SK-N-DZ (cell line): ENCODE results near the gene RPL27A.
A peak's percentile ranks its signal among the peaks of the same experiment; 100 is the strongest.

Source experiments
- DNase-seq: peaks from one replicate; pipeline ENCODE4 v3.0.0-alpha.2; 2015; ENCODE audit warnings: low spot score

The RPL27A gene

DNA sequence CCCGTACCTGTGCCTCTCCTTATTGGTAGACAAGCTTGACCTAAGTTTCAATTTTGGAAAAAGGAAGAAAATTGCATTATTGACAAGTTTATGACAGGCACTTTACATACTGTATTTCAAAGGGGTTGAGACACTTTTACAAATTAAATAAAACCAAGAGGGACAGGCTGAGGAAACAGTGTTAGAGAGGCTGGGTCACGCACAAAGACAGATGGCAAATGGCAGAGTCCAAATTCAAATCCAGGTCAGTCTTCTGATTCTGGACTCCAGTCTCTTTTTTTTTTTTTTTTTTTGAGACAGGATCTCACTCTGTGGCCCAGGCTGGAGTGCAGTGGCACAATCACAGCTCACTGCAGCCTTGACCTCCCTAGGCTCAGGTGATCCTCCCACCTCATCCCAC lies 10.2 kb upstream of the RPL27A start:
- no peak for DNase-seq

GRCh38 chr11:8674859-8675258 lies 7.7 kb upstream of the RPL27A start:
- no peak for DNase-seq

GRCh38 chr11:8676458-8676857 lies 6.1 kb upstream of the RPL27A start:
- DNase-seq: no peak

- no peak for DNase-seq
These were observed 3.6 kb upstream of the RPL27A start for GRCh38 chr11:8679006-8679405.

DNA sequence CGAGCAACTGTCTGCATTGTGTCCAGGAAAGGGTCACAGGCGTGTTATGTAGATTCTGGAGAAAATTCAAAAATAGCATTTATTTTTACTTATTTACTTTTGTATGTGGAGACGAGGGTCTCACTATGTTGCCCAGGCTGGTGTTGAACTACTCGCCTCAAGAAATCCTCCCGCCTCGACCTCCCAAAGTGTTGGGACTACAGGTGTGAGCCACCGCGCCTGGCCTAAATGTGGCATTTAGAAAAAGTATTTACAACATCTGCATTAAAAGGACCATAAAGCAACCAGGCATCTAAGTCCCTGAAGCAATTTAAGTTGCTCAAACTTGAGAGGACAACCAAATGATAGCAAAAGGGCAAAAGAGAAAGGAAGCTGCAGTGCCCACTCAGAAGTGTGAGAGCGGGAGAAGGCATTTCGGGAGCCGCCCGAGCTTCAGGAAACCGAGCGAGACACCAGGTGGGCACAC lies 722 bp upstream of the RPL27A start:
- DNase-seq: no peak

DNA sequence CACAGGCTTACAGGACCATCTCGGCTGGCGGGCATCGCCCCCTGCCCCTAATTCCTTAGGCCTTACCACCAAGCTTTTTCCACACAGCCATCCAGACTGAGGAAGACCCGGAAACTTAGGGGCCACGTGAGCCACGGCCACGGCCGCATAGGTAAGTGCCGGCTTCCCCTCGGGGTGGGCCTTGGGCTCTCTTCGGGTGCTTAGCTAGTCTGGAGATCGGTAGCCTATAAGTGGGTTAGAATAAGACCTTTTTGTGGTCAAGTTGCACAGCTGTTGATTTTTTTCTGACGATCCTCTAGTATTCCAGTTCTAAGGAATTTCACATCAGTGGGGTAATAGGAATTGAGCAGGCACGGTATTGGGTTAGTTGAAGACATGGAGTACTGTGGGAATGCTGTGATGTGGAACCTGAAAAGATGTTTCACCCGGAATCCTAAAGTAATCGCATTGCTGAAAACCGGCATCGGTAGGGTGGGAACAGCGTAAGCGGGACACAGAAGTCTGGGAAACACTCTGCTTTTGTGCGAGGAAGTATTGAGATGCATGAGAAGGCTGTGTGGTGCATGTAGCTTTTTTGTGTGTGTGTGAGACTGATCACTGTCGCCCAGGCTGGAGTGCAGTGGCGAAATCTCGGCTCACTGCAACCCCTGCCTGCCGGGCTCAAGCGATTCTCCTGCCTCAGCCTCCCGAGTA lies 669 bp downstream of the RPL27A start:
- no peak for DNase-seq

- DNase-seq: no peak
These were observed 2.2 kb downstream of the RPL27A start for GRCh38 chr11:8684600-8685290.

DNA sequence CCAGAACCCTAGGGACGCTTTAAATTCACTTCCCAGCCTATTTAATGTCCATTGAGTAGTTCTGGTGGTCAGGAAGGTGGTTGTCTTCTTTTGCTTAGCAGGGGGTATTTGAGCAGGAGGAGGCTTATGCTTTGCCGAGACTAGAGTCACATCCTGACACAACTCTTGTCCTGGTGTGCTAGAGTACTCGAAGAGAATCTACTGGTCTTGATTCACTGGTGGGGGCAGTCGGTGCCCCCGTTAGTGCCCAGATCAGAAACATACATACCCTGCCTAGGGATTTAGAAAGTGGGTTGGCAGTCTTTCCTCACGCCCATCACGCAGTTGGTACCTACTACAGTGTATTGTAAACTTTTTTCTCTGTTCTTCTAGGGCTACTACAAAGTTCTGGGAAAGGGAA lies 2.7 kb downstream of the RPL27A start:
- DNase-seq: no peak

GRCh38 chr11:8685820-8686219 lies 3.2 kb downstream of the RPL27A start:
- DNase-seq: no peak

DNA sequence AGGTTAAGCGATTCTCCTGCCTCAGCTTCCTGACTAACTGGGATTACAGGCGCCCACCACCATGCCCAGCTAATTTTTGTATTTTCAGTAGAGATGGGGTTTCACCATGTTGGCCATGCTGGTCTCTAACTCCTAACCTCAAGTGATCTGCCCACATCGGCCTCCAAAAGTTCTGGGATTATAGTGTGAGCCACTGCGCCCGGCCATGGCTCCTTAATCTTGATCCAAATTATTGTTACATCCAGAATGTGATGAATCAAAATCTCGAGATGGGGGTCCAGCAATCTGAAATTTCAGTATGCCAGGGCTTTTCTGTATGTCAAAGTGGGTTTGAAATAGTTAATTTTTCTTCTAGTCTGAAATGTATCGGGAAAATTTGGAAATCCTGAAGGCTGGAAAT lies 3.7 kb downstream of the RPL27A start:
- no peak for DNase-seq

- peak; percentile 99 for DNase-seq
These were observed 6.1 kb downstream of the RPL27A start for GRCh38 chr11:8688414-8689362.

GRCh38 chr11:8689726-8690255 lies 7.2 kb downstream of the RPL27A start:
- DNase-seq: no peak

DNA sequence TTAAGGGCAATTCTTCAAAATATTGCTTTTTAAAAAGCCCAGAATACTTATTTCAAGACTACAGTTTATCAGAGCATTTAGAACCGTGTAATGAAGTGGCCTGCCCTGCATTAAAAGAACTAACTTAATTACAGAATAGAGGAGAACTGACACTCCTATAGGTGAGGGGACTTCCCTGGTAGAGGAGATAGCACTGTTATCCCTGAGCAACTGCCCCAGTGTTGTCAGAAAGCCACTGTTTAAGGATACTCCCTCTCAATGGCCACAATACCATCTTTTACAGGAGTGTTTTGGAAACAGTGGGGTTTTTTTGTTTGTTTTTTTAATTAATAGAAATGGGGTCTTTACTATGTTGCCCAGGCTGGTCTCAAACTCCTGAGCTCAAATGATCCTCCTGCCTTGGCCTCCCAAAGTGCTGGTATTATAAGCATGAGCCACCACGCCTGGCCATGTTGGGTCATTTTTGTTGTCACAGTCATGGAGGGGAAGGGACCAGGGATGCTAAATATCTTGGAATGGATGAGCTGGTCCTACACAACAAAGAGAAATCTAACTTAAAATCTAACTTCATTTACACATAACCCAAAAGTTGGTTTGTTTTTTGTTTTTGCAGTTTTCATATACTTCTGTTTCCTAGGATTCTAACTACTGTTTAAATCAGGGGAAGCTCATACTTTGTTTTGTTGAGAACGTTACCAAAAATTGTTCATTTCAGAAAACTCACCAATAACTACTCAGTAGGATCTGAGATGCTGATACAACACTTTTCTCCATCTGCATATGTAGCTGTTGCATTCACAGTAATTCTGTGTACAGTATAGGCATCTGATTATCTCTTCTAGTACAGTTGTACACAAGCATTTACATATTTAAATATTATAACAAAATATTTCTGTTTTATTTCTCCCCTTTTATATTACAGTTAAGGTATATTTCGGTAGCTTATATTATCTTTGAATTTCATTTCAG lies 8.1 kb downstream of the RPL27A start:
- DNase-seq: no peak

GRCh38 chr11:8691601-8692000 lies 9.0 kb downstream of the RPL27A start:
- no peak for DNase-seq

DNA sequence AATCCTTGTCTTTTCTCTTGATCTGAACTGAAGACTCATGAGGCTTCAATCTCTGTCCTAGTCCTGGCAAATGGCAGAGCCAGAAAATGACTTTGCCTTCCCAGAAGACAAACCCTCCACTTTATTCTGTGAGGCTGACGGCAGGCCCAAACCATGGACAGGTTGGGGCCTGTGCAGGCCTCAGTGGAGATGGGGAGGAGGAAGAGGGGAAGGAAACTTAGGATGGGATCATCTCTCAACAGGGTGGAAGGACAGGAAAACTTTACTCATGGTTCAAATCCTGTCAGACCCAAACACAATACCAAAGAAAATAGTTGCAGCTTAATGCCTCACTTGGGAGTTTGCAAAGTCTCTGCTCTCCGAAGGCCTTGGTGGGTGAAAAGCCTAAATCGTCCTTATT lies 9.8 kb downstream of the RPL27A start:
- no peak for DNase-seq

GRCh38 chr11:8693010-8693551 lies 10.5 kb downstream of the RPL27A start:
- DNase-seq: no peak

GRCh38 chr11:8693555-8693954 lies 11.0 kb downstream of the RPL27A start:
- no peak for DNase-seq

DNA sequence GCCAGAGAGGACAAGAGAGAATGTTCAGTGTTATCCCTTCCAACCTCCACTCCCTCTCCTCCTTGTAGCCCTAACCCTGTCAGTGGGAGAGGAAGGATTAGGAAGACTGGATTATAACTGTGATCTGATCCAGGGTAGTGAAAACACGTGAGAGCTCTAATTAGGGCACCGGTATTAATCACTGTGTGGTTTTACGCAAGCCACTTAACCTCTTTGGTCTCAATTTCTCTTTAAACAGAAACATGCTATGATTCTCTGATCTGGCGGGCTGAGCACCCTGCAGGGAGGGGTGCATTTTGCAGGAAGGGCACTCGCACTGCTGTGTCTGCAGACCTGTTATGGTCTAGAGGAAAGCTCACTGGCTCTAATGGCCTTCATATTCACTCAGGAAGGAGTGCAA lies 11.5 kb downstream of the RPL27A start:
- DNase-seq: no peak

DNA sequence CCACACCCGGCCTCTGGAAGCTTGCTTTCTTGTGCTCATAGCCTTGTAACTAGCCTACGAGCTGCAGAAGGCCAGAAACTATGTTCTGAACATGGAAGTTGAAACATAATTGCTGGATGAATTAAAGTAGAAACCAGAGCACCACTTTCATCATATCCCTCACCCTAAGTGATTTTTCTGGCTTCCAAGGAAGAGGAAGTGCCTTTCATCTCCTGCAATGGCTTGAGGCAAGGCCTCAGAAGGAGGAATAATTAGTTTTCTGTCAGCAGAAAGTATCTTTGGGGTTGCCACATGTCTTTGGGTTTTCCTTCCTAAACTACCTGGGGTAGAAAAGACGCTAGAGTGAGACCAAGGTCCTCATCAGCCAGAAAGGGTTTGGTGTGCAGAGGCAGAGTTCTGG lies 14.5 kb downstream of the RPL27A start:
- no peak for DNase-seq

GRCh38 chr11:8698379-8698851 lies 15.8 kb downstream of the RPL27A start:
- DNase-seq: no peak
